Peyer's patch (tissue), 4 donors: Measurements from ENCODE around the gene PFKM. TPM values are rescaled to one million over a fixed set of nuclear protein-coding genes. Genes with fewer than 3 reads are reported as not detected.

Experiments
- DNase-seq, 3 donors: peaks; one replicate each; pipeline ENCODE4 v3.0.0-alpha.2; 2017 to 2019
- H3K27ac ChIP-seq, 4 donors: fragments of 200-600 bp; sonication (generic); one replicate each; pipeline ENCODE4 v1.5.1; 2016 to 2019
- H3K27me3 ChIP-seq, 2 donors: fragments of 200-600 bp; sonication (generic); one replicate each; pipeline ENCODE4 v1.5.1; 2019
- H3K36me3 ChIP-seq, 3 donors: fragments of 200-600 bp; sonication (generic); one replicate each; pipeline ENCODE4 v1.5.1; 2016 to 2019
- H3K4me1 ChIP-seq, 4 donors: fragments of 200-600 bp; sonication (generic); one replicate each; pipeline ENCODE4 v1.5.1; 2016 to 2019
- H3K4me3 ChIP-seq, 4 donors: fragments of 200-600 bp; sonication (generic); 1 replicate in 3 of 4; 2 replicates in 1 of 4; pipeline ENCODE4 v1.5.1; 2016 to 2019; ENCODE audit warnings: mild to moderate bottlenecking in 1 of 4
- H3K9me3 ChIP-seq, 4 donors: fragments of 200-600 bp; sonication (generic); one replicate each; pipeline ENCODE4 v1.5.1; 2016 to 2019; ENCODE audit warnings: mild to moderate bottlenecking in 1 of 4
- CTCF ChIP-seq, 6 experiments: fragments of 450-650 bp in 4 of 6; fragments of 200-600 bp in 2 of 6; sonication (generic) in 1 of 6; IDR thresholded peaks; one replicate each; pipeline ENCODE4 v1.5.1; 2017 to 2019; ENCODE audit warnings: antibody characterized with exemption in 6 of 6, mild to moderate bottlenecking in 3 of 6, moderate library complexity in 1 of 6
- POLR2A ChIP-seq, 2 donors: fragments of 450-650 bp; IDR thresholded peaks; one replicate each; pipeline ENCODE4 v1.5.1; 2017; ENCODE audit warnings: antibody characterized with exemption in 2 of 2, mild to moderate bottlenecking in 2 of 2, moderate library complexity in 2 of 2
- total RNA-seq, 4 donors: library from RNA; depleted of rRNA; stranded (reverse); fragments of >200 nt; gene quantifications; one replicate each; pipeline ENCODE4 v1.1.0, GENCODE V29; 2016

The PFKM gene
- total RNA-seq, 4 donors from 2014 or later: 10.0 to 38.0 (median 27.0) TPM

- peaks cover 0 to 10% (median 3%) of the 10 kb centered on the region in 4 donors for H3K4me1 ChIP-seq
- no peaks in the 10 kb centered on the region for H3K27me3 ChIP-seq
- DNase-seq: no peak
- H3K9me3 ChIP-seq: no peaks in the 10 kb centered on the region
- TF ChIP-seq CTCF (IDR thresholded peaks at IDR 0.05): no peak
- TF ChIP-seq POLR2A (IDR thresholded peaks at IDR 0.05): no peak
- peak overlapping the region; percentile 82 to 89 (median 88) for H3K27ac ChIP-seq
- peak overlapping the region; percentile 60 to 95 (median 84) for H3K4me3 ChIP-seq
- peaks cover 0 to 9% (median 0%) of the 10 kb centered on the region in 3 donors for H3K36me3 ChIP-seq
Measured at GRCh38 chr12:48157889-48158370, 38.8 kb downstream of the PFKM start.

GRCh38 chr12:48160046-48160445 is 40.9 kb downstream of the PFKM start:
- no peak for TF ChIP-seq POLR2A (IDR thresholded peaks at IDR 0.05)
- no peak for TF ChIP-seq CTCF (IDR thresholded peaks at IDR 0.05)
- H3K4me3 ChIP-seq: no peak overlapping the region
- no peak overlapping the region for H3K27ac ChIP-seq
- peaks cover 0 to 10% (median 3%) of the 10 kb centered on the region in 4 donors for H3K4me1 ChIP-seq
- H3K9me3 ChIP-seq: no peaks in the 10 kb centered on the region
- H3K27me3 ChIP-seq: no peaks in the 10 kb centered on the region
- no peaks in the 10 kb centered on the region for H3K36me3 ChIP-seq
- no peak for DNase-seq

GRCh38 chr12:48160807-48161206 is 41.6 kb downstream of the PFKM start:
- no peaks in the 10 kb centered on the region for H3K27me3 ChIP-seq
- H3K36me3 ChIP-seq: no peaks in the 10 kb centered on the region
- no peaks in the 10 kb centered on the region for H3K9me3 ChIP-seq
- H3K4me3 ChIP-seq: no peak overlapping the region
- TF ChIP-seq CTCF (IDR thresholded peaks at IDR 0.05): no peak
- no peak for TF ChIP-seq POLR2A (IDR thresholded peaks at IDR 0.05)
- H3K27ac ChIP-seq: no peak overlapping the region
- DNase-seq: no peak
- peaks cover 0 to 8% (median 3%) of the 10 kb centered on the region in 4 donors for H3K4me1 ChIP-seq

GRCh38 chr12:48163150-48163747 is 44.1 kb downstream of the PFKM start:
- TF ChIP-seq POLR2A (IDR thresholded peaks at IDR 0.05): no peak
- no peak for TF ChIP-seq CTCF (IDR thresholded peaks at IDR 0.05)
- Histone ChIP-seq H3K27me3 (no peaks in the 10 kb centered on the region), H3K4me1 (no peaks in the 10 kb centered on the region), H3K9me3 (no peaks in the 10 kb centered on the region), H3K36me3 (no peaks in the 10 kb centered on the region), H3K27ac (no peak overlapping the region), H3K4me3 (no peak overlapping the region)
- DNase-seq: no peak

- Histone ChIP-seq H3K9me3 (no peaks in the 10 kb centered on the region), H3K27ac (no peak overlapping the region), H3K4me3 (no peak overlapping the region), H3K36me3 (no peaks in the 10 kb centered on the region), H3K27me3 (no peaks in the 10 kb centered on the region), H3K4me1 (no peaks in the 10 kb centered on the region)
- TF ChIP-seq CTCF (IDR thresholded peaks at IDR 0.05): no peak
- no peak for TF ChIP-seq POLR2A (IDR thresholded peaks at IDR 0.05)
- DNase-seq: no peak
Measured at GRCh38 chr12:48164451-48164850, 45.3 kb downstream of the PFKM start.
